Endothelial cell of umbilical vein (primary cell): ENCODE results near the gene SLC12A7. TPM values are rescaled to one million over a fixed set of nuclear protein-coding genes. Genes with fewer than 3 reads are reported as not detected.

Experiments
- BruUV-seq: library from RNA; stranded (reverse); fragments of 400-500 nt; replicated peaks from 2 replicates; lab custom pipeline; 2021; lab: Mats Ljungman, UMichigan
- CTCF ChIA-PET: fragments of 300-600, 350-600 bp; sonication (Branson Sonifier 250); formaldehyde crosslinking; loops from one replicate; lab custom pipeline; 2021; ENCODE audit warnings: antibody characterized with exemption, inconsistent platforms; lab: Charles Lee
- POLR2A ChIA-PET: fragments of 300-600, 350-600 bp; sonication (Branson Sonifier 250); formaldehyde crosslinking; loops from one replicate; lab custom pipeline; 2021; ENCODE audit warnings: antibody characterized with exemption, inconsistent platforms; lab: Charles Lee
- DNase-seq: peaks from one replicate; pipeline ENCODE4 v3.0.0-alpha.2; 2011; ENCODE audit warnings: low read depth, low spot score
- FAIRE-seq: peaks from 2 replicates; lab custom pipeline; 2011; peaks lifted over from hg19 to GRCh38; lab: Jason Lieb, UNC
- H2AFZ ChIP-seq: 2 replicates; pipeline ENCODE4 v1.6.0; 2012; ENCODE audit warnings: low read depth, low read length, control low read depth, inconsistent platforms
- H3K27ac ChIP-seq: 2 replicates; pipeline ENCODE4 v1.5.1; 2011; ENCODE audit warnings: low read depth, mild to moderate bottlenecking, control low read depth, low read length, moderate library complexity; ENCODE audit not compliant: insufficient read depth
- H3K27me3 ChIP-seq, 2 experiments: 2 replicates each; pipeline versions ENCODE4 v1.6.0 to v1.6.1; 2011; ENCODE audit warnings: low read length in 2 of 2, mixed read lengths in 1 of 2; ENCODE audit not compliant: control insufficient read depth in 2 of 2, insufficient read depth in 2 of 2
- H3K36me3 ChIP-seq, 2 experiments: 2 replicates in 1 of 2; 3 replicates in 1 of 2; pipeline ENCODE4 v1.5.1; 2011; ENCODE audit warnings: low read length in 2 of 2, mild to moderate bottlenecking in 1 of 2, moderate library complexity in 1 of 2; ENCODE audit not compliant: control insufficient read depth in 2 of 2, insufficient read depth in 2 of 2; ENCODE audit errors: extremely low read depth in 1 of 2
- H3K4me1 ChIP-seq: 3 replicates; pipeline ENCODE4 v1.5.1; 2011; ENCODE audit warnings: mild to moderate bottlenecking, low read length; ENCODE audit not compliant: control insufficient read depth, insufficient read depth; ENCODE audit errors: extremely low read depth
- H3K4me2 ChIP-seq: 2 replicates; pipeline ENCODE4 v1.6.1; 2011; ENCODE audit warnings: low read length, control low read depth, mixed read lengths; ENCODE audit not compliant: insufficient read depth
- H3K4me3 ChIP-seq, 3 experiments: fragments of 200-600 bp in 1 of 3; sonication (generic), shearing (Covaris generic) in 1 of 3; replicated peaks in 1 of 3; 2 replicates each; pipeline ENCODE4 v1.5.1; 2011 to 2016; ENCODE audit warnings: control low read depth in 3 of 3, low read length in 3 of 3, mild to moderate bottlenecking in 2 of 3, inconsistent platforms in 1 of 3, low read depth in 1 of 3, moderate library complexity in 1 of 3; ENCODE audit not compliant: insufficient read depth in 1 of 3
- H3K79me2 ChIP-seq: 2 replicates; pipeline ENCODE4 v1.6.0; 2012; ENCODE audit warnings: low read length, inconsistent platforms; ENCODE audit not compliant: control insufficient read depth, insufficient read depth
- H3K9ac ChIP-seq: replicated peaks from 2 replicates; pipeline ENCODE3; 2011; ENCODE audit warnings: low read length, control low read depth; ENCODE audit not compliant: insufficient read depth; ENCODE audit errors: extremely low read depth
- H3K9me1 ChIP-seq: replicated peaks from 3 replicates; pipeline ENCODE4 v1.6.0; 2011; ENCODE audit warnings: mild to moderate bottlenecking, low read length; ENCODE audit not compliant: control insufficient read depth, insufficient read depth; ENCODE audit errors: extremely low read depth
- H3K9me3 ChIP-seq: replicated peaks from 2 replicates; pipeline ENCODE4 v1.5.1; 2012; ENCODE audit warnings: low read length, inconsistent platforms; ENCODE audit not compliant: control insufficient read depth, insufficient read depth
- H4K20me1 ChIP-seq: replicated peaks from 2 replicates; pipeline ENCODE3; 2011; ENCODE audit warnings: mild to moderate bottlenecking, low read length; ENCODE audit not compliant: control insufficient read depth, insufficient read depth; ENCODE audit errors: extremely low read depth
- EZH2 ChIP-seq: IDR thresholded peaks from 2 replicates; pipeline ENCODE4 v1.6.1; 2012; ENCODE audit warnings: borderline replicate concordance, low read depth, mild to moderate bottlenecking, moderate library complexity, low read length, inconsistent platforms; ENCODE audit not compliant: severe bottlenecking
- GATA2 ChIP-seq: IDR thresholded peaks from 2 replicates; pipeline ENCODE4 v1.7.0; 2011; ENCODE audit warnings: low read depth, mild to moderate bottlenecking, moderate library complexity, mixed read lengths, low read length; ENCODE audit not compliant: insufficient read length, insufficient read depth
- MYC ChIP-seq: IDR thresholded peaks from one replicate; pipeline ENCODE4 v1.6.1; 2011; ENCODE audit warnings: mild to moderate bottlenecking, low read depth, low read length
- POLR2AphosphoS5 ChIP-seq: IDR thresholded peaks from 2 replicates; pipeline ENCODE4 v1.6.1; 2012; ENCODE audit warnings: low read depth, mild to moderate bottlenecking, control low read depth, low read length, moderate library complexity; ENCODE audit not compliant: insufficient read depth
- dilution Hi-C: fragments of 300-500 bp; cut with MboI; formaldehyde crosslinking; loops from one replicate; pipeline ENCODE4 v1.15.0; 2019; ENCODE audit warnings: low sequenced_read_pairs; ENCODE audit not compliant: extremely low pct_ligation_motif_present
- intact Hi-C: fragments of 100-400 bp; cut with micrococcal nuclease; formaldehyde crosslinking; loops from one replicate; pipeline ENCODE4 v1.10.0; 2022
- polyA plus RNA-seq, 4 experiments: library from polyadenylated mRNA; depleted of rRNA in 3 of 4; stranded (reverse) in 3 of 4; unstranded in 1 of 4; fragments of >200 nt; gene quantifications; 2 replicates each; pipeline versions ENCODE4 v1.2.1 to v1.2.3, GENCODE V29; 2011 to 2012; ENCODE audit warnings: missing spikeins in 1 of 4
- total RNA-seq: library from RNA; stranded (reverse); gene quantifications from 2 replicates; pipeline ENCODE4 v1.2.3, GENCODE V29; 2021
- TF ChIP-seq, protein P1 (sequence below): IDR thresholded peaks from 2 replicates; pipeline ENCODE4 v1.6.1; 2011; ENCODE audit not compliant: insufficient read depth, insufficient read length
- TF ChIP-seq, protein P2 (sequence below), 2 donors: IDR thresholded peaks; 1 replicate in 1 of 2; 2 replicates in 1 of 2; pipeline ENCODE4 v1.5.1; 2011; ENCODE audit warnings: low read length in 2 of 2, mild to moderate bottlenecking in 2 of 2, moderate library complexity in 2 of 2, control low read depth in 1 of 2, inconsistent platforms in 1 of 2, low read depth in 1 of 2; ENCODE audit not compliant: insufficient read depth in 1 of 2; ENCODE audit errors: extremely low read depth in 1 of 2

The SLC12A7 gene
- total and polyA plus RNA-seq, 2 donors (not counting 3 experiments of a cell fraction or from before 2014, with no cell fraction given) = 16.4 to 38.8 TPM

DNA sequence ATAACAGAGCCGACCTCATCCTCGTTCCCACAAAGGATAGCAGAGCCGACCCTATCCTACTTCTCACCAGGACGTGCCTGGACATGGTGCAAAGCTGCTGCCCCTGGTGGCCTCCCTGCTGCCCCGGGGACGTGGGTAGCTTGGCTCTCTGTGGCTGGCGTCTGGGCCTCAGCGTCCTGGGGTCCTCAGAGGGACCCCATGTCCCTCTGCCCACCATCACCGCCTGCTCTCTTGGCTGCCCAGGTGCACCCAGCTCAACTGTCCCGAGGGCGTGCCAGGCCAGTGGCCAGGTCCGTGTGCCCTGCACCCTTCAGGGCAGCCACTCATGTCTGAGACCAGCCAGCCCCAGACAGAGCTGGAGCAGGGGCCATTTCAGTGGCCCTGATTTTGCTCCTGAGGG, 94.8 kb downstream of the SLC12A7 start:
- H4K20me1 ChIP-seq = no peaks in the 10 kb centered on the region
- H3K79me2 ChIP-seq = no peaks in the 10 kb centered on the region
- no peak for TF ChIP-seq MYC
- TF ChIP-seq, protein P1, sequence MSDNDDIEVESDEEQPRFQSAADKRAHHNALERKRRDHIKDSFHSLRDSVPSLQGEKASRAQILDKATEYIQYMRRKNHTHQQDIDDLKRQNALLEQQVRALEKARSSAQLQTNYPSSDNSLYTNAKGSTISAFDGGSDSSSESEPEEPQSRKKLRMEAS = no peak
- TF ChIP-seq GATA2 = no peak
- no peak for TF ChIP-seq EZH2
- TF ChIP-seq, protein P2, sequence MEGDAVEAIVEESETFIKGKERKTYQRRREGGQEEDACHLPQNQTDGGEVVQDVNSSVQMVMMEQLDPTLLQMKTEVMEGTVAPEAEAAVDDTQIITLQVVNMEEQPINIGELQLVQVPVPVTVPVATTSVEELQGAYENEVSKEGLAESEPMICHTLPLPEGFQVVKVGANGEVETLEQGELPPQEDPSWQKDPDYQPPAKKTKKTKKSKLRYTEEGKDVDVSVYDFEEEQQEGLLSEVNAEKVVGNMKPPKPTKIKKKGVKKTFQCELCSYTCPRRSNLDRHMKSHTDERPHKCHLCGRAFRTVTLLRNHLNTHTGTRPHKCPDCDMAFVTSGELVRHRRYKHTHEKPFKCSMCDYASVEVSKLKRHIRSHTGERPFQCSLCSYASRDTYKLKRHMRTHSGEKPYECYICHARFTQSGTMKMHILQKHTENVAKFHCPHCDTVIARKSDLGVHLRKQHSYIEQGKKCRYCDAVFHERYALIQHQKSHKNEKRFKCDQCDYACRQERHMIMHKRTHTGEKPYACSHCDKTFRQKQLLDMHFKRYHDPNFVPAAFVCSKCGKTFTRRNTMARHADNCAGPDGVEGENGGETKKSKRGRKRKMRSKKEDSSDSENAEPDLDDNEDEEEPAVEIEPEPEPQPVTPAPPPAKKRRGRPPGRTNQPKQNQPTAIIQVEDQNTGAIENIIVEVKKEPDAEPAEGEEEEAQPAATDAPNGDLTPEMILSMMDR (IDR thresholded peaks at IDR 0.05; ENCODE audit: extremely low read depth in 1 of 2, insufficient read depth in 1 of 2, low read depth in 1 of 2, low read length in 2 of 2) = no peak
- no peak for TF ChIP-seq POLR2AphosphoS5
- ChIA-PET CTCF (interaction anchor here (1.1 to 1.4 kb wide), 2 partner anchors 10 to 83 kb away, joined by 3 to 5 read pairs; no protein-coding TSS in a partner anchor), POLR2A (no interaction called here)
- H3K9me1 ChIP-seq = no peaks in the 10 kb centered on the region
- intact Hi-C loops = no loop called here
- H3K4me1 ChIP-seq = no peaks in the 10 kb centered on the region
- no TSS peak for BruUV-seq
- FAIRE-seq = no peak
- H3K4me2 ChIP-seq = no peak overlapping the region
- no peak overlapping the region for H3K27ac ChIP-seq
- H3K36me3 ChIP-seq = no peaks in the 10 kb centered on the region
- no peaks in the 10 kb centered on the region for H3K27me3 ChIP-seq
- H3K4me3 ChIP-seq = no peak overlapping the region
- no peak overlapping the region for H3K9ac ChIP-seq
- no peak overlapping the region for H2AFZ ChIP-seq
- no peak for DNase-seq
- no peaks in the 10 kb centered on the region for H3K9me3 ChIP-seq
- dilution Hi-C loops = no loop called here
